Lung (tissue), 16 donors: ENCODE measurements around the gene IFT74. TPM values are rescaled to one million over a fixed set of nuclear protein-coding genes. Genes with fewer than 3 reads are reported as not detected.

ENCODE experiments used
- ATAC-seq: fragments of 200-7000 bp; cut with Tn5 transposase; one replicate; pipeline ENCODE4 v1.9.1; 2020; ENCODE audit warnings: moderate number of reproducible peaks; ENCODE audit not compliant: insufficient read depth, low FRiP score
- DNase-seq, 3 donors: peaks; one replicate each; pipeline ENCODE4 v3.0.0-alpha.2; 2013 to 2017
- H3K27ac ChIP-seq, 2 donors: one replicate each; pipeline ENCODE4 v1.5.1; 2013; ENCODE audit warnings: mild to moderate bottlenecking in 2 of 2, moderate library complexity in 2 of 2, control low read depth in 1 of 2, inconsistent platforms in 1 of 2, low read depth in 1 of 2, low read length in 1 of 2
- H3K27me3 ChIP-seq, 3 donors: one replicate each; pipeline ENCODE4 v1.5.1; 2013; ENCODE audit warnings: low read length in 2 of 3; ENCODE audit not compliant: control insufficient read depth in 3 of 3, insufficient read depth in 3 of 3
- H3K36me3 ChIP-seq, 4 donors: one replicate each; pipeline ENCODE4 v1.5.1; 2013; ENCODE audit warnings: low read length in 4 of 4, mild to moderate bottlenecking in 1 of 4, moderate library complexity in 1 of 4; ENCODE audit not compliant: control insufficient read depth in 4 of 4, insufficient read depth in 4 of 4
- H3K4me1 ChIP-seq, 5 donors: one replicate each; pipeline ENCODE4 v1.5.1; 2013; ENCODE audit warnings: low read length in 5 of 5, mild to moderate bottlenecking in 2 of 5, moderate library complexity in 1 of 5; ENCODE audit not compliant: control insufficient read depth in 5 of 5, insufficient read depth in 5 of 5
- H3K4me3 ChIP-seq: one replicate; pipeline ENCODE4 v1.5.1; 2013; ENCODE audit warnings: mild to moderate bottlenecking, control low read depth, moderate library complexity
- H3K9ac ChIP-seq, 2 donors: one replicate each; pipeline ENCODE4 v1.5.1; 2013; ENCODE audit warnings: low read length in 2 of 2, control low read depth in 1 of 2; ENCODE audit not compliant: insufficient read depth in 1 of 2
- H3K9me3 ChIP-seq, 4 donors: one replicate each; pipeline ENCODE4 v1.5.1; 2013; ENCODE audit warnings: low read length in 3 of 4, mild to moderate bottlenecking in 1 of 4, moderate library complexity in 1 of 4; ENCODE audit not compliant: control insufficient read depth in 4 of 4, insufficient read depth in 3 of 4
- CTCF ChIP-seq: IDR thresholded peaks from 2 replicates; pipeline ENCODE4 v1.5.1; 2012; ENCODE audit warnings: mild to moderate bottlenecking; ENCODE audit errors: control extremely low read depth, extremely low read depth
- WGBS, 2 donors: extraction: QIAGEN DNeasy Blood & Tissue Kit; methylation state at CpG; one replicate each; pipeline ENCODE4 v1.1.7; 2013; 5-methylcytosine and 5-hydroxymethylcytosine counted together
- long read RNA-seq, 5 donors: transcript quantifications; one replicate each; lab custom pipeline, GENCODE V29; 2026
- polyA plus RNA-seq, 2 donors: library from polyadenylated mRNA; stranded (reverse); fragments of 200-250 nt; gene quantifications; one replicate each; pipeline ENCODE4 v1.2.1, GENCODE V29; 2013
- total RNA-seq, 2 donors: library from RNA; depleted of rRNA in 1 of 2; stranded (reverse); fragments of >200 nt in 1 of 2; gene quantifications; one replicate each; pipeline ENCODE4 v1.2.1, GENCODE V29; 2014 to 2021
- donor health status: control.
- donor health status: control.
- donor health status: Bipolar disorder and iron deficiency.
- donor health status: healthy.
- donor health status: DM: yes; HTN: yes; CAD: no.

The IFT74 gene
- total RNA-seq, result 10 to 100 TPM; 17.2 to 36.9 TPM
- polyA plus RNA-seq, result 1 to 10 TPM; 6.3 to 8.9 TPM
- long read RNA-seq, donor 1, partial matches to known transcripts, result 0 of 2 reads
- long read RNA-seq, donor 1, other reads (novel, unspliced or antisense), result 0 of 2 reads
- long read RNA-seq, donor 2, partial matches to known transcripts, result 0 of 1 reads
- long read RNA-seq, donor 2, other reads (novel, unspliced or antisense), result 0 of 1 reads
- long read RNA-seq, donor 3, partial matches to known transcripts, result 0 of 3 reads
- long read RNA-seq, donor 3, other reads (novel, unspliced or antisense), result 0 of 3 reads
- long read RNA-seq, donor 4, result 0 reads
- long read RNA-seq, donor 5, partial matches to known transcripts, result 48 of 50 reads
- long read RNA-seq, donor 5, other reads (novel, unspliced or antisense), result 0 of 50 reads

GRCh38 chr9:26955921-26956859 lies at the start of gene IFT74:
TSS of gene IFT74 (plus strand) at chr9:26956412. CDS start at chr9:26961968, 5,556 bp downstream.
- 1% methylated on average over 53 of the region's 53 CpGs for WGBS, 2 donors
- TF ChIP-seq CTCF, result no peak
- Histone ChIP-seq H3K9ac (peak within 1 kb of the TSS; percentile 93 to 100), H3K9me3 (no peaks in the 10 kb centered on the region), H3K4me3 (peak within 1 kb of the TSS; percentile 74), H3K27ac (peak within 1 kb of the TSS; percentile 94 to 95), H3K4me1 (peaks cover 0 to 18% (median 5%) of the 10 kb centered on the region in 5 donors), H3K36me3 (no peaks in the 10 kb centered on the region), H3K27me3 (no peaks in the 10 kb centered on the region)
- ATAC-seq (peak; percentile 100), DNase-seq (peak; percentile 97 to 100 (median 100))

- H3K36me3 ChIP-seq, result peaks cover 9 to 21% (median 15%) of the 10 kb centered on the region in 4 donors
- DNase-seq, result no peak
- no peaks in the 10 kb centered on the region for H3K27me3 ChIP-seq
- no peaks in the 10 kb centered on the region for H3K9me3 ChIP-seq
- H3K4me1 ChIP-seq, result no peaks in the 10 kb centered on the region
- no peak overlapping the region for H3K4me3 ChIP-seq
- H3K27ac ChIP-seq, result no peak overlapping the region
- H3K9ac ChIP-seq, result no peak overlapping the region
- WGBS, 2 donors, result 96 to 99% methylated on average over 2 of the region's 2 CpGs
- no peak for ATAC-seq
- TF ChIP-seq CTCF, result no peak
These were observed 43.0 kb upstream of the IFT74 start for GRCh38 chr9:26913138-26913668.

- WGBS, 2 donors, result 35 to 63% methylated on average over 1 of the region's 1 CpG
- no peak for TF ChIP-seq CTCF
- H3K36me3 ChIP-seq, result peaks cover 16 to 47% (median 40%) of the 10 kb centered on the region in 4 donors
These were observed 36.5 kb upstream of the IFT74 start for GRCh38 chr9:26919698-26920097.

More at GRCh38 chr9:26919698-26920097, 36.5 kb upstream of the IFT74 start:
- ATAC-seq (no peak), DNase-seq (no peak)
- Histone ChIP-seq H3K27me3 (no peaks in the 10 kb centered on the region), H3K9me3 (no peaks in the 10 kb centered on the region), H3K9ac (no peak overlapping the region), H3K27ac (no peak overlapping the region), H3K4me1 (no peaks in the 10 kb centered on the region), H3K4me3 (no peak overlapping the region)
